Measurements from ENCODE around the gene FAM25A. TPM values are rescaled to one million over a fixed set of nuclear protein-coding genes. Genes with fewer than 3 reads are reported as not detected.

Gene FAM25A
- total RNA-seq, 1 experiment from 2014 or later: not detected

DNA sequence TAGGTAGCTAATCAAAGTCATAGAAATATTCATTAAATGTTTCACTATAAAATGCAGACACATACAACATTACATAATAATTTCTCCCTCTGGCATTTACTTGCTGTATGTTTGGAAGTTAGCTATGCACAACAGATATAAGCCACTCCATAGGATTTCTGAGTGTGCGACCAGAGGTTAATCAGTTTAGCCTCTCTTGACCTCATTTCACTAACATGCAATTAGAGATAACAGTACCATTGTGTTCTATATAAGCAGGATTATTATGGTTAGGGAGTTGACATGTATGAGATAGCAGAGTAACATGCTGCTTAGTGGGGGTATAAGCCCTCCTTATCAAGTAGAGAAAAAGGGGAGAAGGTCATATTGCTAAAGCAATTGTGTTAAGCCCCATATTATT, 48.2 kb downstream of the FAM25A start:
- DNase-seq: no peak
- Mint-ChIP-seq H3K27ac (ENCODE audit: unreplicated experiment) (no peak overlapping the region), H3K9me3 (ENCODE audit: unreplicated experiment) (no peaks in the 10 kb centered on the region), H3K4me3 (ENCODE audit: unreplicated experiment) (no peak overlapping the region), H3K27me3 (ENCODE audit: insufficient read depth, unreplicated experiment) (no peaks in the 10 kb centered on the region), H3K36me3 (ENCODE audit: insufficient read depth, unreplicated experiment) (peaks cover 95% of the 10 kb centered on the region), H3K4me1 (ENCODE audit: low read depth, unreplicated experiment) (peaks cover 40% of the 10 kb centered on the region)
- TF ChIP-seq, protein P1, sequence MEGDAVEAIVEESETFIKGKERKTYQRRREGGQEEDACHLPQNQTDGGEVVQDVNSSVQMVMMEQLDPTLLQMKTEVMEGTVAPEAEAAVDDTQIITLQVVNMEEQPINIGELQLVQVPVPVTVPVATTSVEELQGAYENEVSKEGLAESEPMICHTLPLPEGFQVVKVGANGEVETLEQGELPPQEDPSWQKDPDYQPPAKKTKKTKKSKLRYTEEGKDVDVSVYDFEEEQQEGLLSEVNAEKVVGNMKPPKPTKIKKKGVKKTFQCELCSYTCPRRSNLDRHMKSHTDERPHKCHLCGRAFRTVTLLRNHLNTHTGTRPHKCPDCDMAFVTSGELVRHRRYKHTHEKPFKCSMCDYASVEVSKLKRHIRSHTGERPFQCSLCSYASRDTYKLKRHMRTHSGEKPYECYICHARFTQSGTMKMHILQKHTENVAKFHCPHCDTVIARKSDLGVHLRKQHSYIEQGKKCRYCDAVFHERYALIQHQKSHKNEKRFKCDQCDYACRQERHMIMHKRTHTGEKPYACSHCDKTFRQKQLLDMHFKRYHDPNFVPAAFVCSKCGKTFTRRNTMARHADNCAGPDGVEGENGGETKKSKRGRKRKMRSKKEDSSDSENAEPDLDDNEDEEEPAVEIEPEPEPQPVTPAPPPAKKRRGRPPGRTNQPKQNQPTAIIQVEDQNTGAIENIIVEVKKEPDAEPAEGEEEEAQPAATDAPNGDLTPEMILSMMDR (IDR thresholded peaks at IDR 0.05; ENCODE audit: insufficient read depth in 1 of 2, low read depth in 1 of 2, low read length in 1 of 2, severe bottlenecking in 1 of 2, unreplicated experiment in 1 of 2): no peak
- Histone ChIP-seq H3K27me3 (replicated peaks; ENCODE audit: control insufficient read depth, insufficient read depth, low read length) (no peaks in the 10 kb centered on the region), H3K4me3 (ENCODE audit: low read depth, low read length) (no peak overlapping the region), H3K4me1 (peaks cover 5% of the 10 kb centered on the region; the same call in 1 of the 2 replicates), H3K9me3 (no peaks in the 10 kb centered on the region), H3K36me3 (ENCODE audit: control insufficient read depth, insufficient read depth, low read length) (peaks cover 2% of the 10 kb centered on the region)
- ChIA-PET CTCF (no interaction called here), POLR2A (no interaction called here)
- intact Hi-C loops (cut with micrococcal nuclease; ENCODE audit: unreplicated experiment): no loop called here
- BruUV-seq (replicated peaks): no TSS peak

DNA sequence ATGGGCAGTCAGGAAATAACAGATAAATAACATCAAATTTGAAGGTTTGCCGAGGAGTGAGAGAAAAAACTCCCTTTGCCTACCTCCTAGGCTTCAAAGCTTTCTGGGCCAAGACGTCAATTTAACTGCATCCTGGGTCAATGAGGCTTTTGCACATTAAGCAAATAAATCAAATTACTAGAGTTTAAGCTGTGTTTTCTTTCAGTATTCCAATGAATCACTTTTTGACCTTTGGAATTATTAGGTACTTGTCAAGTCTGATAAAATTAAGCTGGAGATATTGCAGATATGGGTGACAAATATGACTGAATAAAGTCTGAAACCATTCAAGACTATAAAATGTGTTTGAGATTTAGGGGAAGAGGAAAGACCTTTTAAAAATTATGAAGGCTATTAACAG, 52.4 kb downstream of the FAM25A start:
- Histone ChIP-seq H3K4me3 (ENCODE audit: low read depth, low read length) (no peak overlapping the region), H3K9me3 (no peaks in the 10 kb centered on the region), H3K36me3 (ENCODE audit: control insufficient read depth, insufficient read depth, low read length) (no peaks in the 10 kb centered on the region; the same call in none of the 2 replicates), H3K27me3 (replicated peaks; ENCODE audit: control insufficient read depth, insufficient read depth, low read length) (no peaks in the 10 kb centered on the region), H3K4me1 (no peaks in the 10 kb centered on the region)
- no TSS peak for BruUV-seq (replicated peaks)
- no peaks in the 10 kb centered on the region for H3K27me3 Mint-ChIP-seq (ENCODE audit: insufficient read depth, unreplicated experiment)
- CTCF ChIA-PET: no interaction called here
- intact Hi-C loops (cut with micrococcal nuclease; ENCODE audit: unreplicated experiment): no loop called here
- H3K27ac Mint-ChIP-seq (ENCODE audit: unreplicated experiment): no peak overlapping the region
- no peak for DNase-seq
- TF ChIP-seq, protein P1 (IDR thresholded peaks at IDR 0.05; ENCODE audit: insufficient read depth in 1 of 2, low read depth in 1 of 2, low read length in 1 of 2, severe bottlenecking in 1 of 2, unreplicated experiment in 1 of 2): no peak
- peaks cover 24% of the 10 kb centered on the region for H3K4me1 Mint-ChIP-seq (ENCODE audit: low read depth, unreplicated experiment)
- H3K4me3 Mint-ChIP-seq (ENCODE audit: unreplicated experiment): no peak overlapping the region
- H3K36me3 Mint-ChIP-seq (ENCODE audit: insufficient read depth, unreplicated experiment): peaks cover 64% of the 10 kb centered on the region
- H3K9me3 Mint-ChIP-seq (ENCODE audit: unreplicated experiment): no peaks in the 10 kb centered on the region
- POLR2A ChIA-PET: interaction anchor here (1.1 kb wide), 1 partner anchor 21 kb away, joined by 3 read pairs; no protein-coding TSS in a partner anchor

Other genes starting within 250 kb of the FAM25A start
- gene MMRN2, start 62.7 kb upstream of the FAM25A start, total RNA-seq (2022): 0.21 and 0.64 TPM in 2 replicates
- gene SNCG, start 61.7 kb upstream of the FAM25A start, total RNA-seq (2022): 0.45 TPM in 1 of 2 replicates, not detected in the other
- 0.49 TPM in 1 of 2 replicates, not detected in the other for gene ADIRF, start 51.8 kb upstream of the FAM25A start, total RNA-seq (2022)
- gene GLUD1, start 74.5 kb downstream of the FAM25A start, total RNA-seq (2022): 767 and 787 TPM in 2 replicates
- gene SHLD2, start 74.9 kb downstream of the FAM25A start, total RNA-seq (2022): 49.3 and 51.0 TPM in 2 replicates
- 0.21 and 0.23 TPM in 2 replicates for gene NUTM2A, start 205.2 kb downstream of the FAM25A start, total RNA-seq (2022)

All from Caco-2 (cell line).